ENCODE data around the gene TRIL.
A peak's percentile ranks its signal among the peaks of the same experiment; 100 is the strongest.

The TRIL gene

GRCh38 chr7:28954471-28954870 is 3.7 kb downstream of the TRIL start:
- no peak for DNase-seq (ENCODE audit: extremely low spot score, insufficient read length, low read depth)
- FAIRE-seq, result no peak

- DNase-seq (ENCODE audit: extremely low spot score, insufficient read length, low read depth) (no peak), FAIRE-seq (no peak)
Measured at GRCh38 chr7:28953633-28954032, 4.5 kb downstream of the TRIL start.

DNA sequence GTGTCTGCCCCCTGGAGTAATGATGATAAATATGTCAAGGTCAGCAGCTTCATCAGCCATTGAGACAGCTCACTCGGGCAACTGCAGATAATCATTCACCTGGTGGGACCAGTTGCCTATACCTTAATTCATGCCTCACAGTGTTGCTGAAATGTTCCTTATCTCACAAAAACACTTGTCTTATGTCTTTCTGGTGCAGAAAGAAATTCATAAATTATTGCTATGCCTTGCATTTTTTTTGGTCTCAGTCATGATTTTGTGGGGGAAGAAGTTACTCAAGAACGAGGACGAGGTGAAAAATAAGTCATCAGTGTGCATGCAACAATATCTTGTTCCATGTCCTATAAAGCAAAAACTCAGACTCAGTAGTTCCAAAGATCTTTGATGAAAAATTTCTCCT is 16.0 kb downstream of the TRIL start:
- FAIRE-seq, result no peak

DNA sequence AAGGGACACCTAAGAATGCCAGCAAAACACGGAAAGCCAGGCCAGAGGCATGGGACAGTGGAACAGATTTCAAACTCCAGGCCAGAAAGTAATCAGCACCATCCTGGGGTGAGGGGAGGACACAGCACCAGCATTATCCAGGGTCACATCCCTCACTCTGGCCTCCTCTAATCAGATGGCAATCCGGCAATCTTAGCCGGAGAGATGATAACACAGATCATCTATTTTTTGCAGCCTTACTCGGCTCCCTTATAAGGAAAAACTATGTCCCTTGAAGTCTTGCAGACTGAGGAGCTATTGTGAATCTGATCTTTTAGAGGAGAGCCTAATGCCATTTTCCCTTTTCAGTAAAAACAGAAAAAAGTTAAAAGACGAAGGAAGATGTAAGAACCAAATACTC is 16.5 kb downstream of the TRIL start:
- FAIRE-seq, result no peak
- no peak for DNase-seq (ENCODE audit: extremely low spot score, insufficient read length, low read depth)

More for the DNA sequence above, 16.0 kb downstream of the TRIL start:
- no peak for DNase-seq (ENCODE audit: extremely low spot score, insufficient read length, low read depth)

DNA sequence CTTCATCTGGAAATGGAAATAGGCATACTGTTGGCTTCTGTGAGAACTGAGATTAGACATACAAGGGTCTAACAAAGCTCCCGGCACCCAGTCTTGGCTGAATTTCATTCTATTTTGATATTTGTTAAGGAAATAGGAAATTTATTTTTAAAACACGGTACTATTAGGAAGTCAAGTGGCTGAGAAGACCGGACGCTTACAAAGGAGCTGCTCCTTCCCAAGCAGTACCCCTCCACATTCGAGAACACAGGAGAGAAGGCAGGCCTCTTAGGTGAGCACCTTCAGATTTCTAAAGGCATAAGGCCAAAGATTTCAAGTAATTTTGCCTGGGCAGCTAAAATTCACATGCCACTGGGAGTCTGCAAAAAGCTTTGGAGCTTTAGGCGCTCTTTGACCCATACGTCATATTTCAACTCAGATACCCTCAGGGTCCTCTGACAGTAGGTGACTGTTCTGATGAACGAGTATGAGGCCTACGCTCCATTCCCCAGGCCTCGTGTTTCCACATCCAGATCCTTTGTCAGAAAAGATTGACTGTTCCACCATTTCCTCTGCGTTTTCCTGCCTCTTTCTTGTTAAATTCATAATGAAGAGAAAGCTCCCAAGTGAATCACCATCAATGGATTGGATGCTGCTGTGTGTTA is 17.3 kb downstream of the TRIL start:
- FAIRE-seq (no peak), DNase-seq (ENCODE audit: extremely low spot score, insufficient read length, low read depth) (no peak)

- DNase-seq (ENCODE audit: extremely low spot score, insufficient read length, low read depth) (no peak), FAIRE-seq (no peak)
Measured at GRCh38 chr7:28939844-28940544, 18.1 kb downstream of the TRIL start.

DNA sequence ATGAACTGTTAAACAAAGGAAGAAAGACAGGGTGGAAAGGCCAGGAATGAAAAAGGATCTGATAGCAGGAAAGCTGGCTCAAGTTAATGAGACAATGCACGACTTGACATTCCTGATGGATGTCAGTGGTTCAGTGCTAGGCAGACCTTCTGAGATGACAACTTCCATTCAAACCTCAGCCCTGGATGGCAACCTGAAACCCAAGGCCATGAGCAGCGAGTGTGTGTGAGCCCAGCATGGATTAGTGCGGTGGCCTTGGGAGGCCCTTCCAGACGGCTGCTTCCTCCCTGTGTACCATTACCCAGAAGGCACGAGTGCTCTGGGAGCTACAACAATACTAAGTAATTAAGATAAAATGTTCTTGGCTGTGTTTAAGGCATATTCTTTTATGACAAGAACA is 18.8 kb downstream of the TRIL start:
- FAIRE-seq, result no peak
- no peak for DNase-seq (ENCODE audit: extremely low spot score, insufficient read length, low read depth)

- FAIRE-seq, result no peak
- DNase-seq (ENCODE audit: extremely low spot score, insufficient read length, low read depth), result no peak
Measured at GRCh38 chr7:28937619-28938018, 20.5 kb downstream of the TRIL start.

DNA sequence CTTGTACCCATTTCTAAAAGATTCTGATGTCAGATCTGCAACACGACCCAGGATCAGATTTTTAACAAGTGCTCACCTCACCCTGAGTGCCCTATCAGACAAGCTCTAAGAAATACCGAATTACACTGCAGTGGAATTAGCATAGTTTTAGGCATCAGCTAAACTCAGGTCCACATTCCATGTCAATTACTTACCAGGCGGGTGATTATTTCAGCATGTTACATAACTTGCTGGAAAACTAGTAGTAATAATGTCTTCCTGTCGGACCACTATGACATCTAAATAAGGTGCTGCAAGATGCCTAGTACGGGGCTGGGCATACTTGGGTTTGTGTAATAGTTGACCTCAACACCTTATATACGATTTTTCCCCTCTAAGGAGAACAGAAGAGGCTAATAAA is 21.0 kb downstream of the TRIL start:
- DNase-seq (ENCODE audit: extremely low spot score, insufficient read length, low read depth) (no peak), FAIRE-seq (no peak)

DNA sequence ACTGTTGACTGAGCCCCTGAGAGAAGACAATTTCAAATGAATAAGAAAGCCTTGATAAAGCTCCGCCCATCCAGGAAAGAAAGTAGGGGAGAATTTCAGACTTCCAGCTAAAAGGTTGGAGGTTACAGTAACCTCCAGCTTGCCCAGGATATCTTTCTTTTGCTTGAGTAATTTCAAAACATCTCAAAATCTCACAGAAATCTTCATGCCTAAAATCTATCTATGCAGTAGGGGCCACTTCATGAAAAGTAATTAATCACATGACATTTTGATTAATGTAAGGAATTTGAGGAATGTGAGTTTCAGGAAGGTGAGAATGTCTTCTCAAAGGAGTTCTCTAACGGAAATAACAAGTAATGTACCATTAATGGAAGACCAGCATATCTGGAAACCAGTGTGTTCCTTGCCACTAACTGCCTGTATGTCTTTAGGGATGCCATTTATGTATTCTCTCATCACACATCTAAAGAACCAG is 24.2 kb downstream of the TRIL start:
- no peak for FAIRE-seq
- DNase-seq (ENCODE audit: extremely low spot score, insufficient read length, low read depth), result no peak

GRCh38 chr7:28931565-28931964 is 26.6 kb downstream of the TRIL start:
- FAIRE-seq (no peak), DNase-seq (ENCODE audit: extremely low spot score, insufficient read length, low read depth) (no peak)

GRCh38 chr7:28926871-28927597 is 31.1 kb downstream of the TRIL start:
- FAIRE-seq, result peak; percentile 88
- peak; percentile 47 for DNase-seq (ENCODE audit: extremely low spot score, insufficient read length, low read depth)

DNA sequence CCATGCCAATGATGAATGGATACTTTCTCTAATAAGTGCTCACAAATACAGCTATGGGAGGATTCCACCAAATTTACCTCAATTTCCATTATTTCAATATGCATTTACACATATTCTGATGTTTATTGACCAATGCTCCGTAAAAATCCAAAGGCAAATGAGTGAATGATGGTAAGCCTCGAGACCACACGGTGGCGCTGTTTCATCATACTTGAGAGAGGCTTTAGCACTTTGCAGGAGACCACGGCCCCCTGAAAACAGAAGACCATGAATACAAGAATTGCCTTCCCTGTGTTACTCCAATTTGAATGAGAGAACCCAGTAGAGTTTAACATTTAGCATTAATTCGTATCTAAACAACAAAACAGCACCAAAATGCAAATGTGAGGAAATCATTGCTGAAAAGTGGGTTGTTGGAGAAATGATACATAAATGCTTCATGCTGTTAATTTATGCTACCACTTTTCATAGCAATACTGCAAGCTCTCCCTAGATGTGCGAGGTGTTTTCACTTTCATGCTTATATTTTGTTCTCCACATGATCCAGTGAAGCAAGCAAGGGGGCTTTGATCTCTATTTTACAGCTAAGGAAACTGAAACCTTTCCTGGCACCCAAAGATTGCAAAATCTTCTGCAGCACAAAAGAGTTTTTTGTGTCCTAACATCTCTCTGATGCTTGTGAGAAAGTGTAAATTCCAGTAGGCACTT is 35.4 kb downstream of the TRIL start:
- FAIRE-seq (peak; percentile 81), DNase-seq (ENCODE audit: extremely low spot score, insufficient read length, low read depth) (peak; percentile 22)

- FAIRE-seq (peak; percentile 66), DNase-seq (ENCODE audit: extremely low spot score, insufficient read length, low read depth) (peak; percentile 33)
Measured at GRCh38 chr7:28921822-28922221, 36.3 kb downstream of the TRIL start.

DNA sequence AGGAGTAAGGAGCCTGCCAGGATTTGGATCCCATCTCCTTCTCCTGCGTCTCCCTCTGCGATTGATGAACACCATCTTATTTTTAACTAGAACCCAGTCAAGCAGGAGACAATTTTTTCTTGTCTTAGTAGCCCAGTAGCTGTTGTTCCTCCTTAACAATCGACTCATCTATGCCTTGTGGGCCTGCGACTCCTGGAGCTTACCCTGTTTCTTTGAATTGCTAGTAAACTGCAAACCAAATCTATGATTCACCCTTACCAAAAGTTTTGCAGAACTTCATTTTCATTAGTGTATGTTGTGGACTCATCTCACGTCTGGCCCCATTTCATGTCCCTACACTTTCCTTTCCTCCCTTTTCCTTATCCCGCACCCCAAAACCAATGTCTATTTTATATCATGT is 37.7 kb downstream of the TRIL start:
- FAIRE-seq (no peak), DNase-seq (ENCODE audit: extremely low spot score, insufficient read length, low read depth) (no peak)

GRCh38 chr7:28919510-28919909 is 38.6 kb downstream of the TRIL start:
- no peak for DNase-seq (ENCODE audit: extremely low spot score, insufficient read length, low read depth)
- FAIRE-seq, result no peak

DNA sequence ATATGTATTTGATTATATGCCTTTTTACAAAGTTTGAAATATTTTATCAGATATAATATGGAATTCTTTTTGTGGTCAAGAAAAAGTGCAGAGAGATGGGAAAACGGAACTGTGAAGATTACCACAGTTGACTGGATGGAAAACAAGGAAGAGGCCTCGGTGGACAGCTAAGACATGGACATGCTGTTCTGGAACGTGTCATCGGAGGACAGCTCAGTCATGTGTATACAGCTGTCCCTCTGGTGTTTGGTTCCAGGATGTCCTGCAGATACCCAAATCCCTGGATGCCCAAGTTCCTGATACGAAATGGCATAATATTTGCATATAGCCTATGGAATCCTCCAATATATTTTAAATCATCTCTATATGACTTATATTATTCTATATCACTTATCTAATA is 49.4 kb downstream of the TRIL start:
- FAIRE-seq (no peak), DNase-seq (ENCODE audit: extremely low spot score, insufficient read length, low read depth) (no peak)

DNA sequence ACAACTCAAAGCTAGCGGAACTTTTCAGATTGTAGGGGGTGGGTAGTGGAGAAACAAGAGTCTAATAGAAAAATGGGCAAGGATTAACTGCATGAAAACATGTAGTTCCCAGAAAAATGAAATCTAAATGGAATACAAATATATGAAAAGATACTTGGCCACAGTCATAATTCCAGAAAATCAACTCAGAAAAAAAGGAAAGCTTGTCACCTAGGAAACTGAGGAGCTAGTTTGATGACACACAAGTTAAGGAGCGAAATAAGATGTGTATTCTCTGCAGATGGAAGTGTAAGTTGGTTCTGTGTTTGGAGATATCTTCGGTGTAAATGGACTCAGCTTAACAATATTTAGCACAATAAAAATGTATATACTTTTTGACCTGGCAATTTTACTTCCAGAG is 52.7 kb downstream of the TRIL start:
- DNase-seq (ENCODE audit: extremely low spot score, insufficient read length, low read depth) (no peak), FAIRE-seq (no peak)

- no peak for FAIRE-seq
- no peak for DNase-seq (ENCODE audit: extremely low spot score, insufficient read length, low read depth)
Measured at GRCh38 chr7:28904578-28905048, 53.5 kb downstream of the TRIL start.
